ENCODE results near the gene AAGAB.

The AAGAB gene

DNA sequence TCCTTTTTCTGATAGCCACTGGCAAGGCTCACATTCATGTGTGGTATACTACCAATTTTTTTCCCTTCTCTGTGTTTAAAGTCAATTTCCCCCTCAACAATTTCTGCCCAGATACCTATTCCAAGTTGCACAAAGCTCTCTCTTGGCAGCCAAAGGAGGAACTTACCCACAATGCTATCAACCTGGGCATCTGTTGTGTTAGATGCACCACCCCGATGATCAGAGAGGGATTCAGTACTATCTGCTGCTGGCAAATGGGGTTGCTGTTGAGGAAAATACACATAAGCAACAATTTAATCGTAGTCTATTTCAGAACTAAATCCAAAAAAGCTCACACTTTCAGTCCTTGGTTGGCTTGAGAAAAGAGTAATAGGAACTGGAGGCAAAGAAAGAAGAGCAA, 46.1 kb downstream of the AAGAB start:
- no peak for DNase-seq (ENCODE audit: low spot score)

GRCh38 chr15:67207555-67208207, 46.8 kb downstream of the AAGAB start:
- DNase-seq (ENCODE audit: low spot score): no peak

- DNase-seq (ENCODE audit: low spot score): no peak
These were observed 51.5 kb downstream of the AAGAB start for GRCh38 chr15:67202991-67203390.

- no peak for DNase-seq (ENCODE audit: low spot score)
These were observed 52.4 kb downstream of the AAGAB start for GRCh38 chr15:67202091-67202490.

- no peak for DNase-seq (ENCODE audit: low spot score)
These were observed 53.3 kb downstream of the AAGAB start for GRCh38 chr15:67201136-67201535.

- no peak for DNase-seq (ENCODE audit: low spot score)
These were observed 54.3 kb downstream of the AAGAB start for GRCh38 chr15:67199881-67200763.

- no peak for DNase-seq (ENCODE audit: low spot score)
These were observed 55.1 kb downstream of the AAGAB start for GRCh38 chr15:67199391-67199790.

- DNase-seq (ENCODE audit: low spot score): no peak
These were observed 56.2 kb downstream of the AAGAB start for GRCh38 chr15:67198157-67198754.

GRCh38 chr15:67197364-67197695, 57.1 kb downstream of the AAGAB start:
- DNase-seq (ENCODE audit: low spot score): no peak

- DNase-seq (ENCODE audit: low spot score): no peak
These were observed 57.6 kb downstream of the AAGAB start for GRCh38 chr15:67196672-67197363.

- no peak for DNase-seq (ENCODE audit: low spot score)
These were observed 58.2 kb downstream of the AAGAB start for GRCh38 chr15:67196222-67196621.

GRCh38 chr15:67195305-67195704, 59.2 kb downstream of the AAGAB start:
- no peak for DNase-seq (ENCODE audit: low spot score)

DNA sequence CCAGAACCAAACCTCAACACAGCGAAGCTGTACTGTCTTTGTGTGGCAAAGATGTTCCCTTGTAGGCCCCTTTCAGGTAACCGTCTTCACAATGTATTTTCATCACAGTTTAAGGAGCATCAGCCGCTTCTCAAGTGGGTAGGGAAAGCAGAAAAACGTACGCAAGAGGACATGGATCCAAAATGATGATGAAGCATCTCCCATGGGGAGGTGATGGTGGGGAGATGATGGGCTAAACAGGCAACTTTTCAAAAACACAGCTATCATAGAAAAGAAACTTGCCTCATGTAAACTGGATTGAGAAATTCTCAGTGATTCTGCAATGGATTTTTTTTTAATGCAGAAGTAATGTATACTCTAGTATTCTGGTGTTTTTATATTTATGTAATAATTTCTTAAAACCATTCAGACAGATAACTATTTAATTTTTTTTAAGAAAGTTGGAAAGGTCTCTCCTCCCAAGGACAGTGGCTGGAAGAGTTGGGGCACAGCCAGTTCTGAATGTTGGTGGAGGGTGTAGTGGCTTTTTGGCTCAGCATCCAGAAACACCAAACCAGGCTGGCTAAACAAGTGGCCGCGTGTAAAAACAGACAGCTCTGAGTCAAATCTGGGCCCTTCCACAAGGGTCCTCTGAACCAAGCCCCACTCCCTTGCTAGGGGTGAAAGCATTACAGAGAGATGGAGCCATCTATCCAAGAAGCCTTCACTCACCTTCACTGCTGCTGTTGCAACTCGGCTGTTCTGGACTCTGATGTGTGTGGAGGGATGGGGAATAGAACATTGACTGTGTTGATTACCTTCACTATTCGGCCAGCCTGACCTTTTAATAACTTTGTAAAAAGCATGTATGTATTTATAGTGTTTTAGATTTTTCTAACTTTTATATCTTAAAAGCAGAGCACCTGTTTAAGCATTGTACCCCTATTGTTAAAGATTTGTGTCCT, 60.0 kb downstream of the AAGAB start:
- DNase-seq (ENCODE audit: low spot score): no peak

DNA sequence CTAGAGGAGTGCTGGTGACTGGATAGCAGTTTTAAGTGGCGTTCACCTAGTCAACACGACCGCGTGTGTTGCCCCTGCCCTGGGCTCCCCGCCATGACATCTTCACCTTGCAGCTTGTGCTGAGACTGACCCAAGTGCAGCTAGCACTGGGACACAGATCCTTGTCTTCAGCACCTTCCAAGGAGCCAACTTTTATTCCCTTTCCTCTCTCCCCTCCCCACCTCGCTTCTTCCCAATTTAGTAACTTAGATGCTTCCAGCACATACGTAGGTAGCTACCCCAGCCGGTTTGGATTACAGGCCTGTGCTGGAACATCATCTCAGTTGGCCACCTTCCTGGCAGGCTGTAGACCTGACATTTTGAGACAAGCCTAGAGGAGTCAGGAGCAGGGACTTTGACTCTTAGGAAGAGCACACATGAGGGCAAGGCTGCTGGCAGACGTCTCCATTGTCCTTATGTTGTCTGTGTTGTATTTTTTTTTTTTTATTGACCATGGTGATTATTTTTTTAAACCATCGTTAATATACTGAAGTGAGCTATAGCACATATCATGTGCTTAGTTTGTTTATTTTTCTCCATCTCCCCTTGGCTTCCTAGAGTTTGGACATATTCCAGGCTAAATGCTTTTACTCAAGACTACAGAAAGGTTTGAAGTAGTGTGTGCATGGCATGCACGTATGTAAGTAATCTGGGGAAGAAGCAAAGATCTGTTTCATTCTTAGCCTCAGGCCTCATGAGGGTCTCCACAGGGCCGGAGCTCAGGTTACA, 61.1 kb downstream of the AAGAB start:
- DNase-seq (ENCODE audit: low spot score): no peak

DNA sequence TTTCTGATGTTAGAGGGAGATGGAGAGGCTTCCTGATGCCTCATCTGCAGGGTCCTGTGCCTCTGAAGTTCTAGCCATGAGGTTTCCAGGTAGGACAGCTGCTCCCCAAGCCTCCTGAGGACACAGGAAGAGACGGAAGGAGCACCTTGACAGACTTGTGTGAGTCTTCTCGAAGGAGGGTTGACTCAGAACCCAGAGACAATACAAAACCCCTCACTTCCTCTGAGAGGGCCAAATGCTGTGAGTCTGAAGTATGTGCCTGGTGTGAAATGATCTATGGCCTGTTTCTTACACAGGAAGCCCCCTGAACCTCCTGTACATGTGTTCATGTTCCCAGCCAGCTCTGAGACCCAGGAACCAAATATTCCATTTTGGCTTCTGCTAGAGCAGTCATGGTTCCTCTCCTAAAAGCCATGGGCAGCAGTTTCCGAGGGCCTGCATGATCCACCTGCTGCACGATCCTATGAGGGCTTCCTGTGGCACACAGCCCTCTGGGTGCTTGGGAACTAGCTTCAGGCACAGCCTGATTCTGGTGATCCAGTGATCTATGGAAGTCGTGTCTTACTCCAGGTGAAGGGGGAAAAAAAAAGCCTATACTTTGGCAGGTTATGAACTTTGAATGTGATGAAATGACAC, 62.2 kb downstream of the AAGAB start:
- no peak for DNase-seq (ENCODE audit: low spot score)

DNA sequence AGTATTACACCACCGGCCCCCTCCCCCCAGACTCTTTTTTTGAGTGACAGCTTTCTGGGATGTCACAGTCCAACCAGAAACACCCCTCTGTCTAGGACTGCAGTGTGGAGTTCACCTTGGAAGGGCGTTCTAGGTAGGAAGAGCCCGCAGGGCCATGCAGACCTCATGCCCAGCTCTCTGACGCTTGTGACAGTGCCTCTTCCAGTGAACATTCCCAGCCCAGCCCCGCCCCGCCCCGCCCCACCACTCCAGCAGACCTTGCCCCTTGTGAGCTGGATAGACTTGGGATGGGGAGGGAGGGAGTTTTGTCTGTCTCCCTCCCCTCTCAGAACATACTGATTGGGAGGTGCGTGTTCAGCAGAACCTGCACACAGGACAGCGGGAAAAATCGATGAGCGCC, 63.6 kb downstream of the AAGAB start:
- DNase-seq (ENCODE audit: low spot score): no peak

GRCh38 chr15:67190326-67190725, 64.1 kb downstream of the AAGAB start:
- no peak for DNase-seq (ENCODE audit: low spot score)

DNA sequence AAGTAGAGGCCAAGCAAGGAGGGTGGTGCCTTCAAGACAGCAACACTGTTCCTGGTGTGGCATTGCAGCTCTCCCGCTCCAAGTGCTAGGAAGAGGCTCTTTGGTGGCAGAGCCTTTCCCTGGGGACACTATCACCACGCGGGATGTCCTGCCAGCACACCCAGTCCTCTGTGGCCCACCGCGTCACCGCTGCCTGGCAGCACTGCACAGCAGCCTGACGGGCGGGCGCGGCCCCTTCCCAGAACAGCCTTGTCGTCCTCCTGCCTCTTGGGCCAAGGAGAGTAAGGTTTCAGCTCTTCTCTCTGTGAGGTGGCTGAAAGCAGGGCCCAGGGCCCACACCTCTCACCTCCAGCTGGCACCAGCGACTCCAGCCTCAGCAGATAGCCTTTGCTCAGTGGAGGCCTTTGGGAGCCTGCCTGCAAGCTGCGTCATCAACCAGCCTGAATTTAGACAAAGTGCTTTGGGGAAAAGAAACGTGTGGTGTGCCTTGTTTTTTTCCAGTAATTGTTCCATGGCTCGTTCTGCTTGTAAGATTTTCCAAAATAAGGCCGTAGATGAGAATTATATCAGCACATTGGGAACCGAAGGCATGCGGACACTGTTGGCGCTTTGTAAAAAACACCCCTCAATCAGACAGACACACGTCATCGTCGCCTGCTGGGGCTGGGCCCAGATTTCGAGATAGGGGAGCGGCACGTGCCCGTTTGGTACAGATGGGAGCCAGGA, 65.0 kb downstream of the AAGAB start:
- DNase-seq (ENCODE audit: low spot score): no peak

DNA sequence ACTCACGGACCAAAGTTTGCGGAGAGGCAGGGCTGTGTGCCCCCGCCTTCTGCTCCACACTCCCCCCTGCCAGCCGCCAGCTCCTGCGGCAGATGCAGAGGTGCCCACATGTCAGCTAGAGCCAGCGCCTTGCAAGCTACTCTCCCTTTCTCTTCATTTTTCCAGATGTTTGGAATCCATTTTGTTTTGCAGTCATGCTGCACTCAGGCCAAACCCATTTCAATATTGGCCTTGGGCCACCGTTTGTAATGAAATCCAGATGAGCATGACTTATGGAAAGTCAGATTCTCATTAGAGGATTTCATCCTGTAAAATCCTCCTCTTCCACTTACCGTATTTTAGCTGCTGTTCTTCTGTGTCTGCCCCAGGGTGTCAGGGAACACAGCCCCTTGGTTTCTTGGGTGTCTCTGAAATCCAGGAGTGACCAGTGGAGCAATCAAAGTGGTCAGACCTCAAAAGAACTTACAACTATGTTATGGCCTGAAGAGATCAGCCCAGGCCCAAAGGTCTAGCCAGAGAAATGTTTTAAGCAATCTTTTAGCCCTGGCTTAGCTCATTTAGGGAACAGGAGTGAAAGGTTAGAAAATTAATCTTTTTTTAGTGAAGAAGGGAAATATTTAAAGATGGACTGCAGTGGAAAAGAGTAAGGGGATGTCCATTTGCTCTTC, 65.8 kb downstream of the AAGAB start:
- no peak for DNase-seq (ENCODE audit: low spot score)

Measured in kidney capillary endothelial cell (primary cell).